ENCODE measurements around the gene VSTM4. TPM values are rescaled to one million over a fixed set of nuclear protein-coding genes. Genes with fewer than 3 reads are reported as not detected.

VSTM4 gene
- total RNA-seq, 1 donor from 2014 or later, result 0.50 TPM

DNA sequence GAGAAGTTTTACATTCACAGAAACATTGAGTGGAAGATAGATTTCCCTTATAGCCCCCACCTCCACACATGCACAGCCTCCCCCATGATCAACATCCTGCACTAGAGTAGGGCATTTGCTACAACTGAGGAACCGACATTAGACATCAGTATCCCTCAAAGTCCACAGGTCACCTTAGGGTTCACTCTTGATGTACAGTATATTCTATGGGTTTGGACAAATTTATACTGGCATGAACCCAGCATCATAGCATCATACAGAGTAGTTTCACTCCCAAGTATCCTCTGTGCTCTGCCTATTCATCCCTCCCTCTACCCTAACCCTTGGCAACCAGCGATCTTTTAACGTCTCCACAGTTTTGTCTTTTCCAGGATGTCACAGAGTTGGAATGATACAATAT lies 64.4 kb downstream of the VSTM4 start:
- peaks cover 2% of the 10 kb centered on the region for H3K27me3 ChIP-seq (ENCODE audit: control insufficient read depth, insufficient read depth, low read length)
- TF ChIP-seq, protein P1, sequence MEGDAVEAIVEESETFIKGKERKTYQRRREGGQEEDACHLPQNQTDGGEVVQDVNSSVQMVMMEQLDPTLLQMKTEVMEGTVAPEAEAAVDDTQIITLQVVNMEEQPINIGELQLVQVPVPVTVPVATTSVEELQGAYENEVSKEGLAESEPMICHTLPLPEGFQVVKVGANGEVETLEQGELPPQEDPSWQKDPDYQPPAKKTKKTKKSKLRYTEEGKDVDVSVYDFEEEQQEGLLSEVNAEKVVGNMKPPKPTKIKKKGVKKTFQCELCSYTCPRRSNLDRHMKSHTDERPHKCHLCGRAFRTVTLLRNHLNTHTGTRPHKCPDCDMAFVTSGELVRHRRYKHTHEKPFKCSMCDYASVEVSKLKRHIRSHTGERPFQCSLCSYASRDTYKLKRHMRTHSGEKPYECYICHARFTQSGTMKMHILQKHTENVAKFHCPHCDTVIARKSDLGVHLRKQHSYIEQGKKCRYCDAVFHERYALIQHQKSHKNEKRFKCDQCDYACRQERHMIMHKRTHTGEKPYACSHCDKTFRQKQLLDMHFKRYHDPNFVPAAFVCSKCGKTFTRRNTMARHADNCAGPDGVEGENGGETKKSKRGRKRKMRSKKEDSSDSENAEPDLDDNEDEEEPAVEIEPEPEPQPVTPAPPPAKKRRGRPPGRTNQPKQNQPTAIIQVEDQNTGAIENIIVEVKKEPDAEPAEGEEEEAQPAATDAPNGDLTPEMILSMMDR (IDR thresholded peaks at IDR 0.05; ENCODE audit: insufficient read depth, low read length, poor library complexity, severe bottlenecking), result no peak
- DNase-seq (ENCODE audit: low read depth), result no peak
- no peaks in the 10 kb centered on the region for H3K36me3 ChIP-seq (ENCODE audit: control insufficient read depth, insufficient read depth, low read length)
- H3K4me3 ChIP-seq (ENCODE audit: low read depth, low read length), result no peak overlapping the region

DNA sequence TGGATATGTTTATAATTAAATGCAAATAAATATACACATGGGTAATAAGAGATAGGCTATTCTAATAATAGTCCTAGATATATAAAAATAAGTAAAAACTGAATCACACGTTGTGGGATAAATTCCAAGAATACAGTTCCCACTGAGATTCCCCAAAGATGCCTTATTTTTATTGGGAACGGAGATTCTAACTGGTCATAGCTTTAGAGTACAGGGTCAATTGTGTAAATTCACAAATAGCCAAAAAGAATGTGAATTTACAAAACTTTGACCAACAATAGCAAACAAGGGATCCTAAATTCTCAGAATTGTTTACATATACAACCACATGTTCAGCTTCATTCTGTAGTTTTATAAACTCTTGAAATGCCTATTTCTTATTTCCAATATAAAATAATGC lies 65.0 kb downstream of the VSTM4 start:
- TF ChIP-seq, protein P1 (IDR thresholded peaks at IDR 0.05; ENCODE audit: insufficient read depth, low read length, poor library complexity, severe bottlenecking), result no peak
- Histone ChIP-seq H3K27me3 (ENCODE audit: control insufficient read depth, insufficient read depth, low read length) (peaks cover 2% of the 10 kb centered on the region), H3K36me3 (ENCODE audit: control insufficient read depth, insufficient read depth, low read length) (no peaks in the 10 kb centered on the region), H3K4me3 (ENCODE audit: low read depth, low read length) (no peak overlapping the region)
- DNase-seq (ENCODE audit: low read depth), result no peak

DNA sequence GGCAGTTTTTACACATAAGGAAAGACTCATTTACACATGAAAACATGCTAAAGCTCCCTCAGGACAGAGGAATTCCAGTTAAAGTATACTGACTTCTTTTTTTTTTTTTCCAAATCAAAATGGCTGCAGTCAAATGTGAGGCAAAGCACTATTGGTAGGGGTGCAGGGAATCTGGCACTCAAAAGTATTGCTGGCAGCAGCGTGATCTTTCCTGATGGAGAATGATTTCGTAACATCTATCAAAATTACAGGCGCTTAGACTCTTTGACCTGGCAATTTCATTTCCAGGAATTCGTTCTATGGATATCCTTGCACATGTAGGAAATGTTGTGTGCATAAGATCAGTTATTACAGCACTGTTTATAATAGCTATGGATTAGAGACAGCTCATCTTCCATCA lies 65.7 kb downstream of the VSTM4 start:
- no peaks in the 10 kb centered on the region for H3K36me3 ChIP-seq (ENCODE audit: control insufficient read depth, insufficient read depth, low read length)
- peaks cover 2% of the 10 kb centered on the region for H3K27me3 ChIP-seq (ENCODE audit: control insufficient read depth, insufficient read depth, low read length)
- DNase-seq (ENCODE audit: low read depth), result no peak
- H3K4me3 ChIP-seq (ENCODE audit: low read depth, low read length), result no peak overlapping the region
- TF ChIP-seq, protein P1 (IDR thresholded peaks at IDR 0.05; ENCODE audit: insufficient read depth, low read length, poor library complexity, severe bottlenecking), result no peak

DNA sequence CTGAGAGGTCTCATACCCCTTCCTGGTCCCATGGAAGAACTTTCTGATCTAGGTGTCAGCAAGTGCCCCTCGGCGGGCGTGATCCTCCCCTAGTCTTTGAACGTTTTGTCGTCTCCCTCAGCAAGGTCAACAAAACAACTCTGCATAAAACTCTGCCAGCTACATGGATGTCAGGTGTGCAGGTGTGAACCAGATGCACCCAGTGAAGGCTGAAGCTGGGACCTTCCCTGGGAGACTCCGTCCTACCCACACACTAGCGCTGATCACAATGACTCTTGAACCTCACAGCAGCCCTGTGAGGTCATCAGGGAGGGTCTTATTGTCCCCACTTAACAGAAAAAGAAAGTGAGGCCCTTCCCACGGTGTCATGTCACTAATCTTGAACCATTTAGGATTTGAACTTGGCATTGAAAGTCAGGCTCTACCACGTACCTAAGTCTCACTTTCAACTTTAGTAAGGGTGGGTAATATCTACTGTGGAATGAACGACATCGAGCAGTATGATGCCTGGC lies 68.1 kb downstream of the VSTM4 start:
- no peak for DNase-seq (ENCODE audit: low read depth)
- no peaks in the 10 kb centered on the region for H3K27me3 ChIP-seq (ENCODE audit: control insufficient read depth, insufficient read depth, low read length)
- no peaks in the 10 kb centered on the region for H3K36me3 ChIP-seq (ENCODE audit: control insufficient read depth, insufficient read depth, low read length)
- TF ChIP-seq, protein P1 (IDR thresholded peaks at IDR 0.05; ENCODE audit: insufficient read depth, low read length, poor library complexity, severe bottlenecking), result no peak
- H3K4me3 ChIP-seq (ENCODE audit: low read depth, low read length), result no peak overlapping the region

DNA sequence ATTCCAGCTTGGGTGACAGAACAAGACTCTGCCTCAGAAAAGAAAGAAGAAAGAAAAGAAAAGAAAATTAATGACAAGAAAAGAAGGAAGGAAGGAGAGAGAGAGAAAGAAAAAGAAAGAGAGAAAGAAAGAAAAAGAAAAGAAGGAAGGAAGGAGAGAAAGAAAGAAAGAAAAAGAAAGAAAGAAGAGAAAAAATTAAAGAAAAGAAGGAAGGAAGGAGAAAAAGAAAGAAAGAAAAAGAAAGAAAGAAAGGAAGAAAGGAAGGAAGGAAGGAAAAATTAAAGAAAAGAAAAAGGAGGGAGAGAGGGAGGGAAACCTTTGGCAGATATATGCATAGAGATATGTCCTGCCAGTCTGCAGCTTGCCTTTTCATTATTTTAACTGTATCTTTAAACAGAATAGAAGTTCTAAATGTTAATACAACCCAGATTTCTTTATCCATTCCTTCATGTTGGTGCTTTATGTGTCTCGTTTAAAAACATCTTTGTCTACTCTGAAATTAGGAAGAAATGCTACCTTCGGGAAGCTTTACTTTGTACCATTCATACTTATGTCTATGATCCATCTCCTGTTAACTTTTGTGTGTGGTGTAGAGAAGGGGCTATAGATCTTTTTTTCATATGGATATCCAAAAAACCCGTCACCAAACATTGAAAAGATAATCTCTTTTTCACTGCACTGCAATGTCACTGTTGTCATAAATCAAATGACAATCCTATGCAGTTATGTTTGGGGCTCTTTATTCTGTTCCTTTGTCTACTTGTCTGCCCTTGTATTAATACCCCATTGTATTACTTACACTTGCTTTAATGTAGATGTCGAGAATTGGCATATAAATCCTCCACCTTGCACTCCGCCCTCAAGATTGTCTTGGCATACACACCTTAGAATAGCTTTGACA lies 70.8 kb downstream of the VSTM4 start:
- Histone ChIP-seq H3K4me3 (ENCODE audit: low read depth, low read length) (no peak overlapping the region), H3K27me3 (ENCODE audit: control insufficient read depth, insufficient read depth, low read length) (no peaks in the 10 kb centered on the region), H3K36me3 (ENCODE audit: control insufficient read depth, insufficient read depth, low read length) (no peaks in the 10 kb centered on the region)
- TF ChIP-seq, protein P1 (IDR thresholded peaks at IDR 0.05; ENCODE audit: insufficient read depth, low read length, poor library complexity, severe bottlenecking), result no peak
- no peak for DNase-seq (ENCODE audit: low read depth)
